Dermis microvascular lymphatic vessel endothelial cell (primary cell): Measurements from ENCODE around the gene CAPSL. TPM values are rescaled to one million over a fixed set of nuclear protein-coding genes. Genes with fewer than 3 reads are reported as not detected.
"Not testable (repeated sequence)": the region's sequence is repeated elsewhere in the genome, so short reads cannot be mapped to it uniquely, and the experiment has no call there.

ENCODE experiments used
- DNase-seq, 2 donors: peaks; one replicate each; pipeline versions ENCODE4 v3.0.0 to v3.0.0-alpha.2; 2010; ENCODE audit warnings: low read depth in 2 of 2
- total RNA-seq: library from RNA; depleted of rRNA; stranded (reverse); fragments of >200 nt; gene quantifications from 2 replicates; pipeline ENCODE4 v1.2.1, GENCODE V29; 2014

The CAPSL gene
- total RNA-seq, result not detected in 2 replicates

GRCh38 chr5:35938568-35939227, at the start of gene CAPSL:
TSS of gene CAPSL (minus strand) at chr5:35938622. CDS start at chr5:35921120, 17,502 bp downstream.
- DNase-seq, result peak in 1 of 2 donors; percentile 37

DNA sequence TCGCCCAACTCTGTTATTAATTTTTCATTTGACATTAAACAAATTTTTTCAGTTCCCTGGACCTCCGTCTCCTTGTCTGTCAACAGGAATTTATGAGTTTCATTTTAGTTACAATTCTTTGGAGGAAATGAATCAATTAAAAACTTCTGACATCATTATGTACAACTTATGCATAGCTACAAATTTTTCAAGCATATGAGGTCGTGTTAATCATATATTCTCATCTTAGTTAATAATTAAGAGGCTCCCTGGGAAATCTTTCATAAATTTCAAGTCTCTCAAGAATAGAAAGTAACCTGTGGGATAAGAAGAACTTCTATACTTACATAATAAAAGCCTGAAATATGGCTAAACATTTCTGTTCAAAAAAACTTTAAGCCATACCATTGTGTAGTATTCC, 49.4 kb upstream of the CAPSL start:
- DNase-seq, result no peak

- no peak for DNase-seq
Measured at GRCh38 chr5:35979715-35980114, 41.3 kb upstream of the CAPSL start.

GRCh38 chr5:35976859-35977258, 38.4 kb upstream of the CAPSL start:
- DNase-seq, result not testable (repeated sequence)

GRCh38 chr5:35974570-35974969, 36.1 kb upstream of the CAPSL start:
- DNase-seq, result no peak

DNA sequence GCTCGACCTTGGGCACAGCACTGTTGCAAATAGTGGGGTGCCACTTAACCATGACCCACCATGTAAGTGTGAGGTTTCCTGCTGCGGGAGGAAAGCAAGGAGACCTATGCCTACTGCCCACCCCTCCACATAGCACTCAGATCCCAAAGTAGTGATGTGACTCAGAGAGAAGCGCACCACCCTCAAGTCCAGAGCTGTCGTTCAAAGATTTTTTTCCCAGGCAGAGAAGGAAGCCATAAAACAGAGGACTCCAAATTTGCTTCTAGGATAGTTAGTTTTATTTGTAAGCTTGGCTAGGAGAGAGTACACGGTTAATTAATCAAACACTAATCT, 33.4 kb upstream of the CAPSL start:
- DNase-seq, result no peak

GRCh38 chr5:35971186-35971877, 32.9 kb upstream of the CAPSL start:
- no peak for DNase-seq

DNA sequence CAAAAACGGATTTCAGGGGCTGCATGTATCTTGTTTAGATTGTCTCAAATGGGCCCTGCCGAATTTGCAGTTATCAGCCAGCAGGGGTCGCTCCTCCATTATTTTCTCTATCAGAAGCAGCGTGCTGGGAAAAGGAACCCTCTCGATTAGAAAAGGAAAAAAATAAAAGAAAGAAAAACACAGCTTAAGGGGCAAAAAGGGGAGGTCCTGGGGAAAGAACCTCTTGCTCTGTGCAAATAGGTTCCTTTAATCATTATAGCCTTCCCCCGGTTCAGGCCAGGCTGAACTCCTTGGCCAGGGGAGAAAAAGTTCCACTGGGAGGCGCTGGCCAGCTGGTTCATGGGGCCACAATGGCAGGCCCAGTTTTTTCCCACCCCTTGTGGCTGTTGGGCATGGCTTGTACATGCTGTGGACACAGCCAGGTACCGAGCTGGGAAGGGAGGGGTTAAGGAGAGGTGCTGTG, 25.0 kb upstream of the CAPSL start:
- peak in 1 of 2 donors; percentile 10 for DNase-seq

- no peak for DNase-seq
Measured at GRCh38 chr5:35960328-35960727, 21.9 kb upstream of the CAPSL start.

GRCh38 chr5:35956429-35956828, 18.0 kb upstream of the CAPSL start:
- DNase-seq, result no peak

DNA sequence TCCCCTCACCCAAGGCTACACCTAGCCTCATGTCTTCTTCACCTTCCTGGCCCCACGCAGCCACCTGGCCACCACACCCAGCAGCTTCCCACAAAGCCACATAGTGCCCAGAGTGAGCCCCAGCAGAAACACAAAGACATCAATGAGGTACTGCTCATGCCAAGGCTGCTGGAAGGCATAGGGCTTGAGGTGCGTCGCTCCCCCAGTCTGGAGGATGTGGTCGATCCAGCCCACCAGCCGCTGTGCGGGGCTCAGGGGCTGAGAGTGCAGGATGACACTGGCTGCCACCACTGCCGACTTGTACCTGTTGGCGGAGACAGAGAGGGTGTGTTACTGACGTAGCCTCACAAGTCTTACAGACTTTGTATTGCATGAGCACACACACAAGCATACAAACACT, 15.8 kb upstream of the CAPSL start:
- no peak for DNase-seq

DNA sequence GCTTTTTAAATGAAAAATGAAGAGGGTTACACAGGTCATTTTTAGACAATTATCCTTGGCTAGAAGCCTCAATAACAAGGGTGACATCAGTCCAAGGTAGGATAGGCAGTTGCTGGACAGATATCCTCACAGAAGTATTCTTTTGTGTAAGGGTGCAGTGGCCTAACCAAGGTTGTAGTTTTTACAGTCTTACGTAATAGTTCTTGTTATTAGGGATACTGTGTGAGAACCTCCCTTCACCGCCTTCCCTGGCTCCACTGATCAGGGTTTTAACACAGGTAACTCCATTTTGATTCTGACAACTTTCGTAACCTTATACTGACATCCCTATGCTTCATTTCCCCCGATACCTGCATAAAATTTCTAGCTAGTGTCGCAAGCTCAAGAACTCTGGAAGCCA, 8.7 kb upstream of the CAPSL start:
- DNase-seq, result no peak

- no peak for DNase-seq
Measured at GRCh38 chr5:35939639-35940038, 1.2 kb upstream of the CAPSL start.

DNA sequence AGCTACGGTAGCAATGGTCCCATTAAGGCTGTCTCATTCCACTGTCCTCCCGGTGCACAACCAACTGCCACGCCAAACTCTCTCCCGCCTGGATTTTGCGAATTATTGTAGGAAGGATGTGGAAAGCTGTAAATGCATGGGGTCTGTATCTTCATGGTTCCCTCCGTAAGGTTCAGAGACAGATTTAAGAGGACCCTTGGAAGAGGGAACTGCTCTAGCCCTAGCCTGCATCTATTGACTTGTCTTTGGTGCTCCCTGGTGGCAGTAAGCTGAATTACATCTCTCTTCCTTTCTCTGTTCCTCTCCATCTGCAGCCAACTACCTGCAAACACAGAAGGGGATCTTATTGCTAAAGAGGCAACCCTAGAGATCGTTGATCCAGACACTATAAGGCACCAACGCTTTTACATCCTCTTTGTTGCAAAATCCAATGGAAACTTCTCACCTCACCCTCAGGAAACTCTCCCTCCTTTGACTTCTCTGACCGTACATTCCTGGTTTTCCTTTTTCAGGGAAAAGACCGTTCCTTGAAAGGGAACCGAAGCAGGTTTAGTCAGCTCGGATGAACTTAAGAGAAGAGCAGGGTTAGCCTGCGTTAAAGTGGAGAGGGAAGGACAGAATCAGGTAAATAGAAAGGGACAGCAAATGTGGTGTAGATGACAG, 11.9 kb downstream of the CAPSL start:
- peak; percentile 6 to 46 for DNase-seq

GRCh38 chr5:35924950-35925722, 13.3 kb downstream of the CAPSL start:
- DNase-seq, result peak; percentile 26 to 62

GRCh38 chr5:35924122-35924949, 14.1 kb downstream of the CAPSL start:
- no peak for DNase-seq

GRCh38 chr5:35922468-35922867, 16.0 kb downstream of the CAPSL start:
- DNase-seq, result no peak

DNA sequence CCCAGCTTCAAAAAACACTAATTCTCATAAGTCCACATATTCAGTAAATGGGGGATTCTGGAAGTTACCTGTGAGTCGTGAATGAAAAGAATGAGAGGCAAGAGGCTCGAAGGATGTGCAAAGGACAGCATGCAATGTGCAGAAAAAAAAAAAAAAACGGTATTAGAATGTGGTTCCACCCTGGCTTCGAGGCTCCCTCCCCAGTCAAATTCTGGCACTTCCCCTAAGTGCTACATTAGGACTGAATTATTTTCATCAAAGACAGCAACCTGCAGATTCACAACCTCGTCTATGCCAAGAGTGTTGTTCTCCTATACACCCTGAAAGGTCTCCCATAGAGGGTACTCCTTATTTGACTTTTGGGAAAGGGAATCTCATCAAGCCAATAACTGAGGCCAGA, 16.5 kb downstream of the CAPSL start:
- DNase-seq, result no peak

GRCh38 chr5:35920890-35921289, 17.5 kb downstream of the CAPSL start:
- DNase-seq, result peak; percentile 1 to 35

DNA sequence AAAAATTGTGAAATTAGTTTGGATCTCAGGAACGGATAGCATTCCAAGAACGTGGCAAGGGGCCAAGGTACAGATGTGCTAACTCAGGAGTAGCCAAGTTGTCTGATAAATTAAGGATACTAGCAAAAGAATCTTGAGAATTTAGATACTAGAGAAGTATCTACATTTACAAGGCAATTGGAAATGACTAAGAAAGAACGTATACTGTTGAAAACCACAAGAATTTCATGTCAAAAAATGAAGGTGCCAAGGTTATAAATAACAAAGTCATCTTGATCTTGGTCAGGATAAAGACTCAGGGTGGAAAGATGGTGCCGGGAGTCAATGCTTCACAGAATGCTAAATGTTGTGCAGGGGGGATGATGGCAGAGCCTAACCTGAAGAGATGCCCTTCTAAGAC, 19.2 kb downstream of the CAPSL start:
- DNase-seq, result no peak

DNA sequence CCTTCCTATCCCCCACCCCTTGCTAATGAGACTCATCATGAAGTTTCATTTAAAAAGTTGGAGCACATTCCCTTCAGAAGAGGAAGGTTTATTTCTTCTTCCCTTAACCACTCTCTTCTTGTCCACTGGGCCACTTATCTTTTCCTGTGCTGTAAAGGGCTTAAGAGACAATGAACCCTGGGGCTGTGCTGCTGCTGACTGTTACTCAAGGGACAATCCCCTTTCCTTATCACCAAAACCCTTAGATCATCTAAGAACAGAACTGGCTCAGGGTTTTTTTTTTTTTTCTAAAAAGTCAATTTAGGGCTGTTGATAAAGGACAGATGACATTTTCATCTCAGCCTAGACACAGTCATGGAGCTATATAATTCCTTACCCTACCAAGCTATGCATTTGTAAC, 29.6 kb downstream of the CAPSL start:
- DNase-seq, result no peak
